ENCODE measurements around the gene ZFP1. TPM values are rescaled to one million over a fixed set of nuclear protein-coding genes. Genes with fewer than 3 reads are reported as not detected.

Gene ZFP1
- total and polyA plus RNA-seq, 2 of the 4 experiments (the other 2 are of a cell fraction), result 3.8 to 16.0 TPM

DNA sequence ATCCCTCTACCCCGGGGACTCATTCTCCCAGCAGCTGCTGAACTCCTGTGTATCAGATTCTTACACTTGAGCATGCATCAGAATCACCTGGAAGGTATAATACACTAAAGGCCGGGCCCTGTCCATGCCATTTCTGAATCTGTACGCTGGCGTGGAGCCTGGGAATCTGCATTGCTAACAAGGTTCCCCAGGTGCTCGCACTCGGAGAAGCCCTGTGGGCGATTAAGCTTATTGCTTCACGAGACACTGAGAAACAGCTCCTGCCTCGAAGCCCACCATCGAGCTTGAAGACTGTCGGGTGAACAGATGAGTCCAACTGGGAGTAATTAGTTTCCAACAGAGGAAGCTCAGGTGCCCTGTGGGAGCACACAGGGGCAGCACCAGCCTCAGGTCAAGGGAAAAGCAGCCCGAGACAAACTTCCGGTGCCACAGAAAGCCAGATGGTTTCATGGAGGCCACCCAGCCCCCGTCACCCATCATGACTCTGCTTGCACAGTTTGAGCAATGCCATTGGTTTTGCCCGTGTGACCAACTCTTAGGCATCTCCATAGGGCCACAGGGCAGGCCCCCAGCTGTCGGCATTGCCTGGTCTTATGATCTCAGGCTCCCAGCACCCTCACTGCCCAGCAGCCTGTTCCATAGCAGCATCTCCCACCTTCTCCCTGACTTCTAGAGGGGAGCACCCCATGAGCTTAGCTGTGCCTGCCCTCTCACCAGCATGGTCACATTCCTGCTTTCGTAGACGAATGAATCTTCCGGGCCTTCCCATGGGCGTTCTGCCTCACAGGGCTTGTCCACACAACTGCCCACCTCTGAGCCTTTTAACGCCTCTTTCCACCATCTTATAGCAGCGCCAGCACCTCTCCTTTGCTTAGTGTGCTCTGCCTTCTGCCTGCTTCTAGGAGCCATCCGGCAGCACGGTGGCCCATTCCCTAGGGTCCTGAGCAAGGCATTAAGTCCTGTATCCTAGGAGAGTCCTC is 47.8 kb downstream of the ZFP1 start:
- H3K9ac ChIP-seq (ENCODE audit: low read depth, low read length), result no peak overlapping the region
- ChIA-PET POLR2A (ENCODE audit: unreplicated experiment) (no interaction called here), CTCF (no interaction called here)
- H2BK20ac ChIP-seq (ENCODE audit: low read depth, low read length), result no peak overlapping the region
- peak overlapping the region; percentile 11 for H2AFZ ChIP-seq (replicated peaks; ENCODE audit: low read length, poor library complexity)
- intact Hi-C loops (cut with micrococcal nuclease) (loop anchor here (10.0 kb wide), 1 partner anchor 429 kb away; the partner anchor contains the start of gene ADAT1), in situ Hi-C loops (cut with MboI; ENCODE audit: low sequenced_read_pairs) (no loop called here), dilution Hi-C loops (cut with HindIII; ENCODE audit: low sequenced_read_pairs, unreplicated experiment) (no loop called here)
- no peak overlapping the region for H3K23ac ChIP-seq (ENCODE audit: low read depth, low read length)
- no peak overlapping the region for H2BK15ac ChIP-seq (ENCODE audit: low read depth, low read length)
- no peak overlapping the region for H2AK5ac ChIP-seq (ENCODE audit: low read depth, low read length)
- H3K56ac ChIP-seq (ENCODE audit: extremely low read depth, insufficient read depth, low read length), result no peak overlapping the region
- H3K4me1 ChIP-seq (ENCODE audit: control insufficient read depth, insufficient read depth, low read length), result peaks cover 5% of the 10 kb centered on the region; the same call in 1 of the 2 replicates
- H3K14ac ChIP-seq (replicated peaks; ENCODE audit: low read depth, low read length), result no peak overlapping the region
- 82% methylated on average over 13 of the region's 24 CpGs; no CpG with 5 or more reads in 1 of the 2 experiments for WGBS, 2 experiments (ENCODE audit: extremely low coverage in 2 of 2, insufficient read length in 1 of 2)
- no peaks in the 10 kb centered on the region for H3K79me1 ChIP-seq (ENCODE audit: low read depth in 1 of 2, low read length in 2 of 2)
- no peak overlapping the region for H3K27ac ChIP-seq (ENCODE audit: insufficient read depth, low read length)
- no peak overlapping the region for H3K4me2 ChIP-seq (ENCODE audit: low read depth, low read length)
- H3K4ac ChIP-seq (ENCODE audit: low read depth, low read length), result no peak overlapping the region
- no peaks in the 10 kb centered on the region for H4K20me1 ChIP-seq (ENCODE audit: insufficient read depth, low read length)
- H2AK9ac ChIP-seq (replicated peaks; ENCODE audit: low read depth, low read length, poor library complexity), result no peak overlapping the region
- no peak overlapping the region for H2BK120ac ChIP-seq (ENCODE audit: low read depth, low read length)
- ATAC-seq (ENCODE audit: low read depth) (no peak), DNase-seq (no peak)
- peaks cover 11% of the 10 kb centered on the region; the same call in 1 of the 2 replicates for H3K27me3 ChIP-seq (ENCODE audit: control insufficient read depth, insufficient read depth, low read length)
- no peaks in the 10 kb centered on the region for H3K9me3 ChIP-seq (ENCODE audit: control insufficient read depth, insufficient read depth, low read length)
- no peak overlapping the region for H3K4me3 ChIP-seq (ENCODE audit: insufficient read depth, low read depth, low read length)
- no peak overlapping the region for H4K5ac ChIP-seq (ENCODE audit: low read depth, low read length)
- BruUV-seq (replicated peaks), result no TSS peak
- H4K8ac ChIP-seq (ENCODE audit: low read depth in 2 of 2, low read length in 2 of 2), result no peak overlapping the region
- no peak overlapping the region for H4K91ac ChIP-seq (ENCODE audit: insufficient read depth, low read depth, low read length)
- H3K9me1 ChIP-seq (ENCODE audit: insufficient read depth, low read length), result no peaks in the 10 kb centered on the region
- H2BK5ac ChIP-seq (ENCODE audit: low read depth, low read length, poor library complexity, severe bottlenecking), result no peak overlapping the region
- H3K36me3 ChIP-seq (ENCODE audit: control insufficient read depth, insufficient read depth, low read length), result no peaks in the 10 kb centered on the region
- H3K18ac ChIP-seq (ENCODE audit: low read depth, low read length), result no peak overlapping the region
- TF ChIP-seq BHLHE40 (IDR thresholded peaks at IDR 0.05; ENCODE audit: low read depth, low read length) (no peak), MAFK (IDR thresholded peaks at IDR 0.05; ENCODE audit: low read depth, low read length) (no peak), FOS (IDR thresholded peaks at IDR 0.05; ENCODE audit: low read depth, low read length) (no peak), NFE2L2 (IDR thresholded peaks at IDR 0.05; ENCODE audit: low read depth, low read length) (no peak), RAD21 (IDR thresholded peaks at IDR 0.05; ENCODE audit: low read length) (no peak), SMC3 (IDR thresholded peaks at IDR 0.05; ENCODE audit: low read depth, low read length) (no peak), POLR2A (IDR thresholded peaks at IDR 0.05; ENCODE audit: low read depth, low read length) (no peak), RFX5 (IDR thresholded peaks at IDR 0.05; ENCODE audit: low read depth, low read length) (no peak), RCOR1 (IDR thresholded peaks at IDR 0.05; ENCODE audit: insufficient replicate concordance, low read length) (no peak), CHD1 (IDR thresholded peaks at IDR 0.05; ENCODE audit: low read depth, low read length) (no peak), CEBPB (IDR thresholded peaks at IDR 0.05; ENCODE audit: low read depth, low read length) (no peak), MXI1 (IDR thresholded peaks at IDR 0.05; ENCODE audit: borderline replicate concordance, low read depth, low read length) (no peak), MAZ (IDR thresholded peaks at IDR 0.05; ENCODE audit: borderline replicate concordance, low read depth, low read length) (no peak)
- TF ChIP-seq, protein P1, sequence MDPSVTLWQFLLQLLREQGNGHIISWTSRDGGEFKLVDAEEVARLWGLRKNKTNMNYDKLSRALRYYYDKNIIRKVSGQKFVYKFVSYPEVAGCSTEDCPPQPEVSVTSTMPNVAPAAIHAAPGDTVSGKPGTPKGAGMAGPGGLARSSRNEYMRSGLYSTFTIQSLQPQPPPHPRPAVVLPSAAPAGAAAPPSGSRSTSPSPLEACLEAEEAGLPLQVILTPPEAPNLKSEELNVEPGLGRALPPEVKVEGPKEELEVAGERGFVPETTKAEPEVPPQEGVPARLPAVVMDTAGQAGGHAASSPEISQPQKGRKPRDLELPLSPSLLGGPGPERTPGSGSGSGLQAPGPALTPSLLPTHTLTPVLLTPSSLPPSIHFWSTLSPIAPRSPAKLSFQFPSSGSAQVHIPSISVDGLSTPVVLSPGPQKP (IDR thresholded peaks at IDR 0.05; ENCODE audit: borderline replicate concordance, low read depth, low read length), result no peak
- TF ChIP-seq, protein P2, sequence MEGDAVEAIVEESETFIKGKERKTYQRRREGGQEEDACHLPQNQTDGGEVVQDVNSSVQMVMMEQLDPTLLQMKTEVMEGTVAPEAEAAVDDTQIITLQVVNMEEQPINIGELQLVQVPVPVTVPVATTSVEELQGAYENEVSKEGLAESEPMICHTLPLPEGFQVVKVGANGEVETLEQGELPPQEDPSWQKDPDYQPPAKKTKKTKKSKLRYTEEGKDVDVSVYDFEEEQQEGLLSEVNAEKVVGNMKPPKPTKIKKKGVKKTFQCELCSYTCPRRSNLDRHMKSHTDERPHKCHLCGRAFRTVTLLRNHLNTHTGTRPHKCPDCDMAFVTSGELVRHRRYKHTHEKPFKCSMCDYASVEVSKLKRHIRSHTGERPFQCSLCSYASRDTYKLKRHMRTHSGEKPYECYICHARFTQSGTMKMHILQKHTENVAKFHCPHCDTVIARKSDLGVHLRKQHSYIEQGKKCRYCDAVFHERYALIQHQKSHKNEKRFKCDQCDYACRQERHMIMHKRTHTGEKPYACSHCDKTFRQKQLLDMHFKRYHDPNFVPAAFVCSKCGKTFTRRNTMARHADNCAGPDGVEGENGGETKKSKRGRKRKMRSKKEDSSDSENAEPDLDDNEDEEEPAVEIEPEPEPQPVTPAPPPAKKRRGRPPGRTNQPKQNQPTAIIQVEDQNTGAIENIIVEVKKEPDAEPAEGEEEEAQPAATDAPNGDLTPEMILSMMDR (conservative IDR thresholded peaks at IDR 0.05; ENCODE audit: low read depth, low read length), result no peak

Measured in IMR-90 (cell line).